ENCODE results near the gene PRICKLE1.

PRICKLE1 gene

GRCh38 chr12:42469355-42470175 lies 120.0 kb downstream of the PRICKLE1 start:
- no peaks in the 10 kb centered on the region for H3K9me3 ChIP-seq (ENCODE audit: insufficient read depth, low read depth, low read length)
- H3K27me3 ChIP-seq (ENCODE audit: insufficient read depth, low read length), result no peaks in the 10 kb centered on the region
- H3K27ac ChIP-seq (ENCODE audit: low read length), result no peak overlapping the region
- H3K4me1 ChIP-seq (ENCODE audit: insufficient read depth, low read length), result peaks cover 26% of the 10 kb centered on the region
- H3K9ac ChIP-seq (ENCODE audit: low read depth, low read length), result no peak overlapping the region
- H3K36me3 ChIP-seq (ENCODE audit: insufficient read depth, low read depth, low read length), result peaks cover 74% of the 10 kb centered on the region
- no peak overlapping the region for H3K4me3 ChIP-seq (ENCODE audit: low read length)

DNA sequence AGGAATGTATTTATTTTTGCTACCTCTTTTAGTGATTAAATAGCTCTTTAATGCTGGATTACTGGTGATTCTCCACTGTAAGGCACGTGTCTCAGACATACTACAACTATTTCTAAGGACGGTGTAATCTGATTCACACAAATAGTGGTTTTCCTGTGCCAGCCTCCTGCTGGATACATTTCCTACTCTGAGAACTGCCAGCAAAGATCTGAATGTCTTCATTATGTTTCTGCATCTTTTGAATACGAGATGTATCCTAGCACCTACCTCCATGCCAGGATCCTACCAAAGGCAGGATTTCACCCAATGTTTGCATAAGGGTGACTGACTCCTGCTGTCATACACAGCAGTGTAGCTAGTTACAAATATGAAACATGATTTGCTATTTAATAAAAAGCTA lies 120.6 kb downstream of the PRICKLE1 start:
- peaks cover 25% of the 10 kb centered on the region for H3K4me1 ChIP-seq (ENCODE audit: insufficient read depth, low read length)
- no peak overlapping the region for H3K9ac ChIP-seq (ENCODE audit: low read depth, low read length)
- peaks cover 80% of the 10 kb centered on the region for H3K36me3 ChIP-seq (ENCODE audit: insufficient read depth, low read depth, low read length)
- no peaks in the 10 kb centered on the region for H3K27me3 ChIP-seq (ENCODE audit: insufficient read depth, low read length)
- H3K4me3 ChIP-seq (ENCODE audit: low read length), result no peak overlapping the region
- no peak overlapping the region for H3K27ac ChIP-seq (ENCODE audit: low read length)
- H3K9me3 ChIP-seq (ENCODE audit: insufficient read depth, low read depth, low read length), result no peaks in the 10 kb centered on the region

GRCh38 chr12:42468341-42468821 lies 121.2 kb downstream of the PRICKLE1 start:
- Histone ChIP-seq H3K4me3 (ENCODE audit: low read length) (no peak overlapping the region), H3K9me3 (ENCODE audit: insufficient read depth, low read depth, low read length) (no peaks in the 10 kb centered on the region), H3K9ac (ENCODE audit: low read depth, low read length) (no peak overlapping the region), H3K36me3 (ENCODE audit: insufficient read depth, low read depth, low read length) (peaks cover 86% of the 10 kb centered on the region), H3K27me3 (ENCODE audit: insufficient read depth, low read length) (no peaks in the 10 kb centered on the region), H3K4me1 (ENCODE audit: insufficient read depth, low read length) (peaks cover 25% of the 10 kb centered on the region), H3K27ac (ENCODE audit: low read length) (no peak overlapping the region)

- Histone ChIP-seq H3K27me3 (ENCODE audit: insufficient read depth, low read length) (no peaks in the 10 kb centered on the region), H3K27ac (ENCODE audit: low read length) (no peak overlapping the region), H3K9ac (ENCODE audit: low read depth, low read length) (no peak overlapping the region), H3K4me3 (ENCODE audit: low read length) (no peak overlapping the region), H3K4me1 (ENCODE audit: insufficient read depth, low read length) (peaks cover 6% of the 10 kb centered on the region; the same call in 1 of the 2 replicates), H3K36me3 (ENCODE audit: insufficient read depth, low read depth, low read length) (peaks cover 95% of the 10 kb centered on the region), H3K9me3 (ENCODE audit: insufficient read depth, low read depth, low read length) (no peaks in the 10 kb centered on the region)
Observed at GRCh38 chr12:42463671-42464070, 125.9 kb downstream of the PRICKLE1 start.

- H3K27ac ChIP-seq (ENCODE audit: low read length), result no peak overlapping the region
- H3K9me3 ChIP-seq (ENCODE audit: insufficient read depth, low read depth, low read length), result no peaks in the 10 kb centered on the region
- H3K9ac ChIP-seq (ENCODE audit: low read depth, low read length), result no peak overlapping the region
- no peak overlapping the region for H3K4me3 ChIP-seq (ENCODE audit: low read length)
- no peaks in the 10 kb centered on the region for H3K27me3 ChIP-seq (ENCODE audit: insufficient read depth, low read length)
- H3K36me3 ChIP-seq (ENCODE audit: insufficient read depth, low read depth, low read length), result peaks cover 95% of the 10 kb centered on the region
- H3K4me1 ChIP-seq (ENCODE audit: insufficient read depth, low read length), result peaks cover 10% of the 10 kb centered on the region; the same call in 1 of the 2 replicates
Observed at GRCh38 chr12:42462486-42462885, 127.1 kb downstream of the PRICKLE1 start.

DNA sequence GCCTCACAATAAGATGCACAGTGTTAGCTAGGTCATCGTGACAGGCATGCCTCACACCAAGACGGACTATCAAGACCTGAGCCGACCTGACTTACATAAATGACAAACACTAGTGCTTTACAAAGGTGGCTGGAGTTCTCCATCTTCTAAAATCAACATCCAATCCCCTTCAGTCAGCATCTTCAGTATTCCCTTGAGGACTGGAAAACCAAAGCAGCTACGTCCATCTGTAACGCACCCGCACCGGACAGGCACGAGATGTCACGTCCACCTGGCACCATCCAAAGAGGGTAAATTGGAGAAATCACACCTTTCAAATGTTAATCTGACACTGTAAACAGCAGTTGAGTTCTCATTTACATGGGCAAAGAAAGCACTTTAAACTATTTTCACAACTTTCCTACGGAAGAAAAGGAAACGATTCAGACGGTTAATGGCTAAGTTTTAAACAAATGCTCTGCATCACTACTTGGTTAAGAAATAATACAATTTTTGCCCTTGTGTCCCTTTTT lies 130.2 kb downstream of the PRICKLE1 start:
- peaks cover 72% of the 10 kb centered on the region for H3K36me3 ChIP-seq (ENCODE audit: insufficient read depth, low read depth, low read length)

GRCh38 chr12:42458575-42458974 lies 131.0 kb downstream of the PRICKLE1 start:
- no peak overlapping the region for H3K4me3 ChIP-seq (ENCODE audit: low read length)
- H3K9ac ChIP-seq (ENCODE audit: low read depth, low read length), result no peak overlapping the region
- peaks cover 10% of the 10 kb centered on the region; the same call in 1 of the 2 replicates for H3K4me1 ChIP-seq (ENCODE audit: insufficient read depth, low read length)
- H3K27ac ChIP-seq (ENCODE audit: low read length), result no peak overlapping the region
- peaks cover 64% of the 10 kb centered on the region for H3K36me3 ChIP-seq (ENCODE audit: insufficient read depth, low read depth, low read length)
- H3K9me3 ChIP-seq (ENCODE audit: insufficient read depth, low read depth, low read length), result no peaks in the 10 kb centered on the region
- no peaks in the 10 kb centered on the region for H3K27me3 ChIP-seq (ENCODE audit: insufficient read depth, low read length)

More for the DNA sequence above, 130.2 kb downstream of the PRICKLE1 start:
- no peaks in the 10 kb centered on the region for H3K9me3 ChIP-seq (ENCODE audit: insufficient read depth, low read depth, low read length)
- no peak overlapping the region; the same call in 1 of the 2 replicates for H3K4me3 ChIP-seq (ENCODE audit: low read length)
- peaks cover 10% of the 10 kb centered on the region; the same call in 1 of the 2 replicates for H3K4me1 ChIP-seq (ENCODE audit: insufficient read depth, low read length)
- no peaks in the 10 kb centered on the region for H3K27me3 ChIP-seq (ENCODE audit: insufficient read depth, low read length)
- H3K27ac ChIP-seq (ENCODE audit: low read length), result no peak overlapping the region
- H3K9ac ChIP-seq (ENCODE audit: low read depth, low read length), result no peak overlapping the region

GRCh38 chr12:42450248-42450647 lies 139.3 kb downstream of the PRICKLE1 start:
- Histone ChIP-seq H3K27me3 (ENCODE audit: insufficient read depth, low read length) (no peaks in the 10 kb centered on the region), H3K9ac (ENCODE audit: low read depth, low read length) (no peak overlapping the region), H3K27ac (ENCODE audit: low read length) (no peak overlapping the region), H3K9me3 (ENCODE audit: insufficient read depth, low read depth, low read length) (no peaks in the 10 kb centered on the region), H3K36me3 (ENCODE audit: insufficient read depth, low read depth, low read length) (peaks cover 17% of the 10 kb centered on the region; the same call in 1 of the 2 replicates), H3K4me3 (ENCODE audit: low read length) (no peak overlapping the region), H3K4me1 (ENCODE audit: insufficient read depth, low read length) (peaks cover 16% of the 10 kb centered on the region; the same call in 1 of the 2 replicates)

DNA sequence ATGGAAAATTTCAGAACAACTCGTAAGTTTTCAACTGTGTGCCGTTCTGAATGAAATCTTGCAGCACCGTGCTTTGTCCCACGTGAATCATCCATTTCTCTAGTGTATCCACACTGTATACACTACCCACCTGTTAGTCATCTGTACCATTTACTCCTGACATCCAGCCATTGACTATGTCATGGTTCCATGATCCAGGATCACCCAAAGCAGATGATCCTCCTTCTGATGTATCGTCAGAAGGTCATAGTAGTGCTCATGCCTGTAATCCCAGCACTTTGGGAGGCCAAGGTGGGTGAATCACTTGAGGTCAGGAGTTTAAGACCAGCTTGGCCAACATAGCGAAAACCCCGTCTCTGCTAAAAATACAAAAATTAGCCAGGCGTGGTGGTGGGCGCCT lies 140.7 kb downstream of the PRICKLE1 start:
- peaks cover 29% of the 10 kb centered on the region; the same call in 1 of the 2 replicates for H3K36me3 ChIP-seq (ENCODE audit: insufficient read depth, low read depth, low read length)
- no peaks in the 10 kb centered on the region for H3K27me3 ChIP-seq (ENCODE audit: insufficient read depth, low read length)
- no peak overlapping the region for H3K9ac ChIP-seq (ENCODE audit: low read depth, low read length)
- H3K4me1 ChIP-seq (ENCODE audit: insufficient read depth, low read length), result peaks cover 16% of the 10 kb centered on the region; the same call in 1 of the 2 replicates
- H3K4me3 ChIP-seq (ENCODE audit: low read length), result no peak overlapping the region
- H3K27ac ChIP-seq (ENCODE audit: low read length), result no peak overlapping the region
- no peaks in the 10 kb centered on the region; the same call in 1 of the 2 replicates for H3K9me3 ChIP-seq (ENCODE audit: insufficient read depth, low read depth, low read length)

DNA sequence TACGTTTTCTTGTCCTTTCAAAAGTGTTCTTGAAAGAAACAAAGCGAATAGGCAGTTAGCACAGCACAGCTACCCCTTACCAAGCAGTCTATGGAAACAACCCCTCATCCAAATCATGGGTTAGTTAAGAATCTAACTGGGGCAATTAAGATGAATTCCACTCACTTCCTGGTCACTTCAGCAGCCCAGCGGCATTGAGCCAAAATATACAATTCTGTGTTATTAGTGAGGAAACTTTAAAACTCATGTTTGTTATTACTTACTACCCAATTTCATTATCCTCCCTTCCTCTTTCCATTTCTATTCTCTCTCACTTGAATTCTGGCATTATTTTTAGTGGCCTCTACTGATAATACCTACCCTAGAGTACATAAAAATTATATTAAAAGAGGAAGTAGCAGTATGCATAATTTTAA lies 142.2 kb downstream of the PRICKLE1 start:
- no peak overlapping the region for H3K4me3 ChIP-seq (ENCODE audit: low read length)
- no peak overlapping the region for H3K27ac ChIP-seq (ENCODE audit: low read length)
- H3K9ac ChIP-seq (ENCODE audit: low read depth, low read length), result no peak overlapping the region
- H3K27me3 ChIP-seq (ENCODE audit: insufficient read depth, low read length), result no peaks in the 10 kb centered on the region
- H3K9me3 ChIP-seq (ENCODE audit: insufficient read depth, low read depth, low read length), result no peaks in the 10 kb centered on the region; the same call in 1 of the 2 replicates
- H3K36me3 ChIP-seq (ENCODE audit: insufficient read depth, low read depth, low read length), result peaks cover 43% of the 10 kb centered on the region; the same call in 1 of the 2 replicates
- peaks cover 28% of the 10 kb centered on the region; the same call in 1 of the 2 replicates for H3K4me1 ChIP-seq (ENCODE audit: insufficient read depth, low read length)

GRCh38 chr12:42446761-42447160 lies 142.8 kb downstream of the PRICKLE1 start:
- peaks cover 43% of the 10 kb centered on the region; the same call in 1 of the 2 replicates for H3K36me3 ChIP-seq (ENCODE audit: insufficient read depth, low read depth, low read length)
- peaks cover 30% of the 10 kb centered on the region; the same call in 1 of the 2 replicates for H3K4me1 ChIP-seq (ENCODE audit: insufficient read depth, low read length)
- no peaks in the 10 kb centered on the region; the same call in 1 of the 2 replicates for H3K9me3 ChIP-seq (ENCODE audit: insufficient read depth, low read depth, low read length)
- no peak overlapping the region for H3K9ac ChIP-seq (ENCODE audit: low read depth, low read length)
- no peaks in the 10 kb centered on the region for H3K27me3 ChIP-seq (ENCODE audit: insufficient read depth, low read length)
- H3K4me3 ChIP-seq (ENCODE audit: low read length), result no peak overlapping the region
- H3K27ac ChIP-seq (ENCODE audit: low read length), result no peak overlapping the region
